Choroid plexus epithelial cell (primary cell): Measurements from ENCODE around the gene KIFC1.

Source experiments
- DNase-seq: peaks from one replicate; pipeline ENCODE4 v3.0.0-alpha.2; 2010; ENCODE audit warnings: low read depth
- H3K4me3 ChIP-seq: 2 replicates; pipeline ENCODE4 v1.5.1; 2011; ENCODE audit warnings: low read depth, mild to moderate bottlenecking, control low read depth, low read length, moderate library complexity
- CTCF ChIP-seq: conservative IDR thresholded peaks from 2 replicates; pipeline ENCODE4 v1.5.1; 2011; ENCODE audit warnings: low read depth, mild to moderate bottlenecking, control low read depth, inconsistent platforms, low read length, moderate library complexity

KIFC1 gene

GRCh38 chr6:33405386-33405940, 13.8 kb downstream of the KIFC1 start:
- H3K4me3 ChIP-seq: no peak overlapping the region
- no peak for TF ChIP-seq CTCF
- no peak for DNase-seq

- DNase-seq: no peak
- no peak overlapping the region for H3K4me3 ChIP-seq
- no peak for TF ChIP-seq CTCF
Observed at GRCh38 chr6:33406126-33406525, 14.5 kb downstream of the KIFC1 start.

- peak; percentile 57 for TF ChIP-seq CTCF
Observed at GRCh38 chr6:33407132-33407718, 15.6 kb downstream of the KIFC1 start.

GRCh38 chr6:33410050-33410710, 18.6 kb downstream of the KIFC1 start:
- DNase-seq: peak; percentile 99
- TF ChIP-seq CTCF: no peak
- H3K4me3 ChIP-seq: peak overlapping the region; percentile 81

More at GRCh38 chr6:33407132-33407718, 15.6 kb downstream of the KIFC1 start:
- DNase-seq: peak; percentile 86
- no peak overlapping the region for H3K4me3 ChIP-seq

DNA sequence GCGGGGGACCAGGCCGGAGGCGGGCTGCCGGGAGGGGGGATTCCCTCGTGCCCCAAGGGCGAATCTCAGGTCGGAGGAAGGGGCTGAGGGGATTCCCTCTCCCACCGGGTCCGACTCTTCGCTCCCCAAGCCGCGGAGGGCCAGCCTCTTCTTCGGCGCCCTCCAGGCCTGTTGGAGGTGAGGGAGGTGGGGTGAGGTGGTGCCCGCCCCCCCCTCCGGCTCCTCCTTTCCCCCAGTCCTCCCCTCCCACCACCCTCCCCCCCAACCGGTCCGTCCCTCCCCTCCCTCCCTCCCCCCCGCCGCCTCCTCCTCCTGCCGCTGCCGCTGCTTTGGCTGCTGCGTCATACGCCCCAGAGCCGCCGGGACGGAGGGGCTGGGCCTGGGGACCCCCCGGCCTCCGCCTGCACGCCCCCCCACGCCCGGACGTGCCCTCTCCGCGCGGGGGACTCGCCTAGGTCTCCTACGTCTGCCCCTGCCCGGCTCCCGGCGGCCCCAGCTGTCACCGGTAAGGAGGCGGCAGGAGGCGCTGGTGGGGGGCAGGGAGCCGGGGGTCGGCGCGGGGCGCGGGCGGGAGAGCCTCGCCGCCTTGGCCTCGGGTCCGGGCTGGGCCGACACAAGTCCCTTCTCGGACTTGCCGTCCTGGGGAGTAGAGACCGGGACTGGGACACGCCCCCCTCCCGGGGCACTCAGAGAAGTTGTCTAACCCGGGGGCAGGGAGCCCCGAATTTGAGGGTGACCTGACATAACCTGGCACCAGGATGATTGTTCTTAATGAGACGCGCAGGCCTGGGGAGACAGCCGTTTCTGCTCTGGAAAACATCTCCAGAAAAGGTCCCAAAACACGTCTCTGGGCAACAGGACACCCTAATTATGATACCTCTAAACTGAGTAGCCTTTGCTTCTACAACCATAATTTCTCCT, 19.3 kb downstream of the KIFC1 start, which contains the start of gene PHF1:
TSS of gene PHF1 (plus strand) at position 304 of the 921 bp plus-strand sequence. CDS start 1,250 bp downstream, outside the sequence.
- peak within 1 kb of the TSS; percentile 81 for H3K4me3 ChIP-seq
- no peak for TF ChIP-seq CTCF
- DNase-seq: peak; percentile 88

- H3K4me3 ChIP-seq: peak overlapping the region; percentile 81
- TF ChIP-seq CTCF: no peak
Observed at GRCh38 chr6:33411632-33412005, 20.0 kb downstream of the KIFC1 start.

More at GRCh38 chr6:33411632-33412005, 20.0 kb downstream of the KIFC1 start:
- DNase-seq: no peak
